Psoas muscle (tissue), 8 donors: ENCODE results near the gene PIGP. TPM values are rescaled to one million over a fixed set of nuclear protein-coding genes. Genes with fewer than 3 reads are reported as not detected.

Experiments
- ATAC-seq, 4 donors: fragments of 200-7000 bp; cut with Tn5 transposase; one replicate each; pipeline ENCODE4 v1.9.1; 2020; ENCODE audit warnings: moderate library complexity in 3 of 4, mild to moderate bottlenecking in 2 of 4
- DNase-seq, 2 donors: peaks; one replicate each; pipeline ENCODE4 v3.0.0-alpha.2; 2020
- H3K27ac ChIP-seq: fragments of 200-600 bp; one replicate; pipeline ENCODE4 v1.8.0; 2022
- H3K27me3 ChIP-seq, 3 donors: fragments of 200-600 bp in 1 of 3; one replicate each; pipeline versions ENCODE4 v1.6.1 to v1.8.0; 2013 to 2022; ENCODE audit warnings: low read length in 2 of 3, mild to moderate bottlenecking in 2 of 3, moderate library complexity in 1 of 3; ENCODE audit not compliant: insufficient read depth in 3 of 3
- H3K36me3 ChIP-seq, 2 donors: fragments of 200-600 bp in 1 of 2; one replicate each; pipeline versions ENCODE4 v1.6.1 to v1.8.0; 2013 to 2022; ENCODE audit warnings: low read depth in 1 of 2, mild to moderate bottlenecking in 1 of 2, moderate library complexity in 1 of 2; ENCODE audit not compliant: insufficient read depth in 1 of 2
- H3K4me1 ChIP-seq: fragments of 200-600 bp; one replicate; pipeline ENCODE4 v1.8.0; 2022
- H3K4me3 ChIP-seq: fragments of 200-600 bp; one replicate; pipeline ENCODE4 v1.8.0; 2022; ENCODE audit warnings: mild to moderate bottlenecking
- H3K9me3 ChIP-seq: fragments of 200-600 bp; one replicate; pipeline ENCODE4 v1.8.0; 2022
- WGBS, 3 donors: extraction: QIAGEN DNeasy Blood & Tissue Kit; methylation state at CpG; one replicate each; pipeline versions ENCODE4 v1.1.6 to v1.1.7; 2013; 5-methylcytosine and 5-hydroxymethylcytosine counted together
- intact Hi-C, 2 donors: fragments of 100-400 bp; cut with DNase I; formaldehyde crosslinking; loops; one replicate each; pipeline versions ENCODE4 v1.11.0 to v1.14.2; 2022
- polyA plus RNA-seq, 3 donors: library from polyadenylated mRNA; stranded (reverse); fragments of 200-250 nt; gene quantifications; one replicate each; pipeline ENCODE4 v1.2.3, GENCODE V29; 2013
- total RNA-seq, 4 donors: library from RNA; stranded (reverse); fragmentation: NEBNext Ultra II Directional in 2 of 4; extraction: Animal tissue kit (Norgen Biotek cat#: 25700) in 2 of 4; gene quantifications; one replicate each; pipeline versions ENCODE4 v1.2.1 to v1.2.4, GENCODE V29; 2021 to 2023
- TF ChIP-seq, protein P1 (sequence below): fragments of 200-600 bp; IDR thresholded peaks from one replicate; pipeline ENCODE4 v1.8.0; 2022; ENCODE audit warnings: antibody characterized with exemption
- donor health status: healthy with polysubstance abuse.
- donor health status: DM: no; HTN: no; CAD: no; lungs with moderate emphysema.
- donor health status: Bipolar disorder and iron deficiency.
- donor health status: healthy.
- donor health status: DM: yes; HTN: yes; CAD: no.
- donor health status: DM: no; HTN: no; CAD: no.
- donor health status: DM: no; HTN: no; CAD: no.
- donor health status: DM: yes; HTN: yes; CAD: no.

Gene PIGP
- total and polyA plus RNA-seq, 7 donors: 23.0 to 46.9 (median 29.6) TPM

DNA sequence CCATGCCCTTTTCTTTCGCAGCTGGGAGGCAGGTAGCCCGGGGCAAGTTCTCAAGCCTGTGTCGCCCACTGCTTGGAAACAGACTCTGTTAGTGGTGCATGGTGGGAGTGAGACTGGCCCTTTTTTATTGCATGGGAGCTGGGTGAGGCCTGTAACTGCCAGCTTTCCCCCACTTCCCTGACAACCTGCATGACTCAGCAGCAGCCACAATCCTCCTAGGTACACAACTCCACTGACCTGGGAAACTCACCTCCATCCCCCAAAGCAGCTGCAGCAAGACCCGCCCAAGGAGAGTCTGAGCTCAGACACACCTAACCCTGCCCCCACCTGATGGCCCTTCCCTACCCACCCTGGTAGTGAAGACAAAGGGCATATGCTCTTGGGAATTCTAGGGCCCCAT lies 25.8 kb downstream of the PIGP start:
- TF ChIP-seq, protein P1, sequence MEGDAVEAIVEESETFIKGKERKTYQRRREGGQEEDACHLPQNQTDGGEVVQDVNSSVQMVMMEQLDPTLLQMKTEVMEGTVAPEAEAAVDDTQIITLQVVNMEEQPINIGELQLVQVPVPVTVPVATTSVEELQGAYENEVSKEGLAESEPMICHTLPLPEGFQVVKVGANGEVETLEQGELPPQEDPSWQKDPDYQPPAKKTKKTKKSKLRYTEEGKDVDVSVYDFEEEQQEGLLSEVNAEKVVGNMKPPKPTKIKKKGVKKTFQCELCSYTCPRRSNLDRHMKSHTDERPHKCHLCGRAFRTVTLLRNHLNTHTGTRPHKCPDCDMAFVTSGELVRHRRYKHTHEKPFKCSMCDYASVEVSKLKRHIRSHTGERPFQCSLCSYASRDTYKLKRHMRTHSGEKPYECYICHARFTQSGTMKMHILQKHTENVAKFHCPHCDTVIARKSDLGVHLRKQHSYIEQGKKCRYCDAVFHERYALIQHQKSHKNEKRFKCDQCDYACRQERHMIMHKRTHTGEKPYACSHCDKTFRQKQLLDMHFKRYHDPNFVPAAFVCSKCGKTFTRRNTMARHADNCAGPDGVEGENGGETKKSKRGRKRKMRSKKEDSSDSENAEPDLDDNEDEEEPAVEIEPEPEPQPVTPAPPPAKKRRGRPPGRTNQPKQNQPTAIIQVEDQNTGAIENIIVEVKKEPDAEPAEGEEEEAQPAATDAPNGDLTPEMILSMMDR: no peak
- H3K27ac ChIP-seq: no peak overlapping the region
- intact Hi-C loops: no loop called here
- no peaks in the 10 kb centered on the region for H3K27me3 ChIP-seq
- H3K9me3 ChIP-seq: no peaks in the 10 kb centered on the region
- no peaks in the 10 kb centered on the region for H3K36me3 ChIP-seq
- ATAC-seq (no peak), DNase-seq (no peak)
- WGBS, 3 donors: 93 to 98% (median 97%) methylated on average over 4 of the region's 4 CpGs
- no peak overlapping the region for H3K4me3 ChIP-seq
- no peaks in the 10 kb centered on the region for H3K4me1 ChIP-seq

DNA sequence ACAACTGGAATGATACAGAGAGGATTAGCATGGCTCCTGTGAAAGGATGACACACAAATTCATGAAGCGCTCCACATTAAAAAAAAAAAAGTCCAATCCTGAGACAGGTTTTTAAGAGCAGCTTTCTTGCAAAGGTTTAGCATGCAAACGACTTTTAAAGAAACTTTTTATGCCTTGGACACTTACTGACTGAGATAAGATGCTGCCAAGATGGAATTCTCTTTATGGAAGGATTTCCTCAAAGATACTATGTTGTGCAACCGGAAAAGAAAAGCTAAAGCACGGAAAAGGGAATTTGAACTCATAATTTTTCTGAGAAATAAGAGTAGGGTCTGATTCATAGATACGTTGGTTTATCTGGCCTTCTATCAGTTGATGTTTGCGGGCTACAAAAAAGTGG lies 27.3 kb downstream of the PIGP start:
- ATAC-seq (no peak), DNase-seq (no peak)
- no peak overlapping the region for H3K4me3 ChIP-seq
- intact Hi-C loops: no loop called here
- H3K9me3 ChIP-seq: no peaks in the 10 kb centered on the region
- WGBS, 3 donors: 84 to 89% (median 86%) methylated on average over 6 of the region's 6 CpGs
- H3K4me1 ChIP-seq: no peaks in the 10 kb centered on the region
- H3K27me3 ChIP-seq: no peaks in the 10 kb centered on the region
- no peak overlapping the region for H3K27ac ChIP-seq
- TF ChIP-seq, protein P1: no peak
- H3K36me3 ChIP-seq: no peaks in the 10 kb centered on the region

DNA sequence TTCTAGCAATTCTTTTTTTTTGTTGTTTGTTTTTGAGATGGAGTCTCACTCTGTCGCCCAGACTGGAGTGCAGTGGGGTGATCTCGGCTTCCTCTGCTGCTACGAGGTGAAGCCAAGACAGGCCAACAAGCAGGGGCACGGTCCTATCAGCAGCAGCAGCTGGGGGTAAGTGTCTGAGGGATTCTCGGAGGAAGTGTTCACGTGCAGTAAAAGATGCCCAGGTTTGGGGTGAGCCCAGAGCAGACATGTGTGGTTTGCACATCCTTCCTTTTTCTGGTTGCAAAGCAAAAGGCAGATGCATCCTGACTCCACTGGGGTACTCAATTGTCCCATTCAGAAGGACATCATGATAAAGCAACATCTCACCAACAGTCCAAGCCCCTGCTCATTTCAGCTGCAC lies 27.7 kb downstream of the PIGP start:
- intact Hi-C loops: no loop called here
- no peaks in the 10 kb centered on the region for H3K27me3 ChIP-seq
- no peaks in the 10 kb centered on the region for H3K36me3 ChIP-seq
- H3K4me3 ChIP-seq: no peak overlapping the region
- no peak for DNase-seq
- H3K27ac ChIP-seq: no peak overlapping the region
- TF ChIP-seq, protein P1: no peak
- H3K9me3 ChIP-seq: no peaks in the 10 kb centered on the region
- no peak for ATAC-seq
- WGBS, 3 donors: 76 to 89% (median 86%) methylated on average over 6 of the region's 6 CpGs
- H3K4me1 ChIP-seq: no peaks in the 10 kb centered on the region

DNA sequence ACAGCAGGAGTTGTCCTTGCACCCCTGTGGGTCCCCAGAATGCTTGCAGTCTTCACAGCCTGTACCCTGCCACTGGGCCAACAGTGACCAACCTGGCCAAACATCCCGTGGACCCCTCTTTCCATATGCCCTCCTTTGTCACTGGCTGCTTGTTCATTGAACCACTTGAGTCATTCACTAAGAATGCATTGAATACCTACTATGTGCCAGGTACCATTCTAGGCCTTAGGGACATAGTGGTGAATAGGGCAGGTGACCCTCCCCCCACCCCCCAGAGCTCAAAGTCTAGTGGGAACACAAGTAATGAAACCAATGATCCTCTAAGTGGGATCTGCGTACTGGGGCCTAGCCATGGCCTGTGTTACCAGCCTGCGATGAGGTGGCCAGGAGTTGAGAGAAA lies 28.2 kb downstream of the PIGP start:
- Histone ChIP-seq H3K27ac (no peak overlapping the region), H3K4me1 (no peaks in the 10 kb centered on the region), H3K27me3 (no peaks in the 10 kb centered on the region), H3K9me3 (no peaks in the 10 kb centered on the region), H3K4me3 (no peak overlapping the region), H3K36me3 (no peaks in the 10 kb centered on the region)
- TF ChIP-seq, protein P1: no peak
- ATAC-seq: no peak
- DNase-seq: no peak
- 97 to 100% (median 98%) methylated on average over 3 of the region's 3 CpGs for WGBS, 3 donors
- intact Hi-C loops: no loop called here

DNA sequence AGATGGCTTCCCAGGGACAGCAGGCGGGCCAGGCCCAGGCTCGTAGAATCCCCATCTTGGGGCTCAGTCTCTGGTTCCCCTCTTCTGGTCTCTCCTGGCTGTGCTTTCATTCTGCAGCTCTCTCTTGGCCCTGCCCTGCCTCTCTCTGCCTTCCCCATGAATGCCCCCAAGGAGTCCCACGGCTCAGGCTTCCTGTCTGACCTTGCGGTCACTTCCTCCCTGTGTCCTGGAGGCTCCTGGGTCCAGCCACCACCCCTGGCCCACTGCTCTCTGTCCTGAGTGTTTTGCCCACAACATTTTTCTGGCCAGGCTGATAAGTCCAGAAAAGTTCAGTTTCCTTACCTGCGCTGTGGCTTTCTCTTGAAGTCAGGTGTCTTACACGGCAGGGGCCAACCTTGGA lies 29.1 kb downstream of the PIGP start:
- Histone ChIP-seq H3K27me3 (no peaks in the 10 kb centered on the region), H3K36me3 (no peaks in the 10 kb centered on the region), H3K4me1 (no peaks in the 10 kb centered on the region), H3K27ac (no peak overlapping the region), H3K9me3 (no peaks in the 10 kb centered on the region), H3K4me3 (no peak overlapping the region)
- 82 to 89% (median 85%) methylated on average over 6 of the region's 6 CpGs for WGBS, 3 donors
- no peak for ATAC-seq
- TF ChIP-seq, protein P1: no peak
- DNase-seq: no peak
- intact Hi-C loops: no loop called here
